Suprapubic skin (tissue), 4 donors: ENCODE data around the gene HMCN1.

ENCODE experiments used
- EP300 ChIP-seq: sonication (generic); formaldehyde crosslinking; IDR thresholded peaks from one replicate; pipeline ENCODE4 v1.6.1; 2017; ENCODE audit warnings: antibody characterized with exemption
- POLR2A ChIP-seq, 2 donors: fragments of 450-650 bp; IDR thresholded peaks; one replicate each; pipeline ENCODE4 v1.6.1; 2017; ENCODE audit warnings: antibody characterized with exemption in 2 of 2, mild to moderate bottlenecking in 2 of 2, moderate library complexity in 2 of 2
- POLR2AphosphoS5 ChIP-seq, 3 donors: sonication (generic); formaldehyde crosslinking; IDR thresholded peaks; one replicate each; pipeline ENCODE4 v1.6.1; 2017; ENCODE audit warnings: antibody characterized with exemption in 3 of 3
- TF ChIP-seq, protein P1 (sequence below), 2 donors: fragments of 200-600 bp in 1 of 2; fragments of 450-650 bp in 1 of 2; sonication (generic) in 1 of 2; IDR thresholded peaks; one replicate each; pipeline ENCODE4 v1.5.1; 2016 to 2019; ENCODE audit warnings: antibody characterized with exemption in 2 of 2, mild to moderate bottlenecking in 1 of 2, moderate library complexity in 1 of 2

DNA sequence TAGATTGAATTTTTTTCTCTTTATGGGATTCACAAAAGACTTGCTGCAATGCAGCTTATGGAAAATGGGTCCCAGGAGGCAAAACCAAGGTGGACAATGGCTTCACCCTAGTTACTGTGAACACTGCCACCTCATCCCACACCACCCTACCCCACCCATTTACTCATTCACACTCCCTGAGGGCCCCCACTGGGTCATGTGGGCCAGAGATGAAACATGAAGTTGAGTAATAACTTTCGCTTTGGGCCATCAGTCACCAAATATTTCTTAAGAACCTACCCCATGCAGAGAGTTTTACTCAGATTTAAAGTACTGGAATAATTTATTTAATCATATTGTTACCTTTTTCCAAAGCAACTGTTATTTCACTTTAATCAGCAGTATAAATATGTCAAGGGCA lies 449.0 kb downstream of the HMCN1 start:
- TF ChIP-seq, protein P1, sequence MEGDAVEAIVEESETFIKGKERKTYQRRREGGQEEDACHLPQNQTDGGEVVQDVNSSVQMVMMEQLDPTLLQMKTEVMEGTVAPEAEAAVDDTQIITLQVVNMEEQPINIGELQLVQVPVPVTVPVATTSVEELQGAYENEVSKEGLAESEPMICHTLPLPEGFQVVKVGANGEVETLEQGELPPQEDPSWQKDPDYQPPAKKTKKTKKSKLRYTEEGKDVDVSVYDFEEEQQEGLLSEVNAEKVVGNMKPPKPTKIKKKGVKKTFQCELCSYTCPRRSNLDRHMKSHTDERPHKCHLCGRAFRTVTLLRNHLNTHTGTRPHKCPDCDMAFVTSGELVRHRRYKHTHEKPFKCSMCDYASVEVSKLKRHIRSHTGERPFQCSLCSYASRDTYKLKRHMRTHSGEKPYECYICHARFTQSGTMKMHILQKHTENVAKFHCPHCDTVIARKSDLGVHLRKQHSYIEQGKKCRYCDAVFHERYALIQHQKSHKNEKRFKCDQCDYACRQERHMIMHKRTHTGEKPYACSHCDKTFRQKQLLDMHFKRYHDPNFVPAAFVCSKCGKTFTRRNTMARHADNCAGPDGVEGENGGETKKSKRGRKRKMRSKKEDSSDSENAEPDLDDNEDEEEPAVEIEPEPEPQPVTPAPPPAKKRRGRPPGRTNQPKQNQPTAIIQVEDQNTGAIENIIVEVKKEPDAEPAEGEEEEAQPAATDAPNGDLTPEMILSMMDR (IDR thresholded peaks at IDR 0.05), result no peak
- TF ChIP-seq POLR2A (IDR thresholded peaks at IDR 0.05) (no peak), POLR2AphosphoS5 (IDR thresholded peaks at IDR 0.05) (no peak), EP300 (no peak)
